Lower leg skin (tissue), 3 donors: ENCODE measurements around the gene ELAVL2.

Experiments used
- POLR2A ChIP-seq, 2 donors: fragments of 450-650 bp; IDR thresholded peaks; one replicate each; pipeline ENCODE4 v1.6.1; 2016 to 2017; ENCODE audit warnings: antibody characterized with exemption in 2 of 2, mild to moderate bottlenecking in 1 of 2, moderate library complexity in 1 of 2
- TF ChIP-seq, protein P1 (sequence below), 3 donors: fragments of 450-650 bp; IDR thresholded peaks; one replicate each; pipeline ENCODE4 v1.5.1; 2016; ENCODE audit warnings: antibody characterized with exemption in 3 of 3, mild to moderate bottlenecking in 3 of 3, moderate library complexity in 2 of 3

DNA sequence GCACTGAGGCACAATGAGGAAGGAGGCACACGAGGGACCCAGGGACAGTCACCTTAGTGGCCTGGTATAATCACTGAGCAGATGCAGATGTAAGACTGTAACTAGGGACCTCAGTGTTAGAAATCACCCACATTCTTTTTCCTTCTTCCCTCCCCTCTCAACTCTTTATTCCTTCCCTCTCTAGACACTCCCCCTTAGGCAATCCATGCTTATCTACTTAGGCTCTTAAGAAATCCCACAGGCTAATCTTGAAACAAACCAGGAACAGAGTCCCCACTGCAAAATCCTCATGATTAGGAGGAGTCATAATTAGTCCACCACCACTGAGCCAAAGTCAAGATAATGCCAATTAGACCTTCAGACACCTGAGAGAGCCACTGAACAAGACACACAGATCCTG lies 84.7 kb downstream of the ELAVL2 start:
- TF ChIP-seq POLR2A (IDR thresholded peaks at IDR 0.05) = no peak
- TF ChIP-seq, protein P1, sequence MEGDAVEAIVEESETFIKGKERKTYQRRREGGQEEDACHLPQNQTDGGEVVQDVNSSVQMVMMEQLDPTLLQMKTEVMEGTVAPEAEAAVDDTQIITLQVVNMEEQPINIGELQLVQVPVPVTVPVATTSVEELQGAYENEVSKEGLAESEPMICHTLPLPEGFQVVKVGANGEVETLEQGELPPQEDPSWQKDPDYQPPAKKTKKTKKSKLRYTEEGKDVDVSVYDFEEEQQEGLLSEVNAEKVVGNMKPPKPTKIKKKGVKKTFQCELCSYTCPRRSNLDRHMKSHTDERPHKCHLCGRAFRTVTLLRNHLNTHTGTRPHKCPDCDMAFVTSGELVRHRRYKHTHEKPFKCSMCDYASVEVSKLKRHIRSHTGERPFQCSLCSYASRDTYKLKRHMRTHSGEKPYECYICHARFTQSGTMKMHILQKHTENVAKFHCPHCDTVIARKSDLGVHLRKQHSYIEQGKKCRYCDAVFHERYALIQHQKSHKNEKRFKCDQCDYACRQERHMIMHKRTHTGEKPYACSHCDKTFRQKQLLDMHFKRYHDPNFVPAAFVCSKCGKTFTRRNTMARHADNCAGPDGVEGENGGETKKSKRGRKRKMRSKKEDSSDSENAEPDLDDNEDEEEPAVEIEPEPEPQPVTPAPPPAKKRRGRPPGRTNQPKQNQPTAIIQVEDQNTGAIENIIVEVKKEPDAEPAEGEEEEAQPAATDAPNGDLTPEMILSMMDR (IDR thresholded peaks at IDR 0.05) = no peak
